GM04503 (cell line): Measurements from ENCODE around the gene REELD1.

Source experiments
- DNase-seq: peaks from one replicate; pipeline ENCODE4 v3.0.0-alpha.2; 2012; ENCODE audit warnings: low read depth

Gene REELD1

GRCh38 chr4:146229406-146229805 is 15.1 kb downstream of the REELD1 start:
- DNase-seq = no peak

GRCh38 chr4:146232131-146232722 is 17.9 kb downstream of the REELD1 start:
- no peak for DNase-seq

GRCh38 chr4:146235654-146236177 is 21.4 kb downstream of the REELD1 start:
- DNase-seq = no peak

- DNase-seq = no peak
These were observed 21.9 kb downstream of the REELD1 start for GRCh38 chr4:146236216-146236615.

- no peak for DNase-seq
These were observed 22.8 kb downstream of the REELD1 start for GRCh38 chr4:146237092-146237491.

GRCh38 chr4:146238107-146238506 is 23.8 kb downstream of the REELD1 start:
- DNase-seq = no peak

- DNase-seq = no peak
These were observed 29.0 kb downstream of the REELD1 start for GRCh38 chr4:146243141-146243882.

GRCh38 chr4:146243883-146244277 is 29.5 kb downstream of the REELD1 start:
- no peak for DNase-seq

- DNase-seq = no peak
These were observed 30.2 kb downstream of the REELD1 start for GRCh38 chr4:146244496-146244895.

- DNase-seq = no peak
These were observed 30.9 kb downstream of the REELD1 start for GRCh38 chr4:146245246-146245645.

- no peak for DNase-seq
These were observed 31.5 kb downstream of the REELD1 start for GRCh38 chr4:146245850-146246249.

GRCh38 chr4:146246381-146246780 is 32.0 kb downstream of the REELD1 start:
- DNase-seq = no peak

- DNase-seq = no peak
These were observed 33.0 kb downstream of the REELD1 start for GRCh38 chr4:146247356-146247755.

GRCh38 chr4:146252969-146253611 is 38.8 kb downstream of the REELD1 start:
- no peak for DNase-seq

GRCh38 chr4:146255463-146255862 is 41.1 kb downstream of the REELD1 start:
- no peak for DNase-seq

- peak; percentile 38 for DNase-seq
These were observed 41.5 kb downstream of the REELD1 start for GRCh38 chr4:146255874-146256273.

- no peak for DNase-seq
These were observed 42.0 kb downstream of the REELD1 start for GRCh38 chr4:146256328-146256727.

GRCh38 chr4:146257511-146257910 is 43.2 kb downstream of the REELD1 start:
- DNase-seq = no peak

GRCh38 chr4:146260521-146260920 is 46.2 kb downstream of the REELD1 start:
- DNase-seq = no peak

GRCh38 chr4:146261041-146261440 is 46.7 kb downstream of the REELD1 start:
- DNase-seq = no peak

GRCh38 chr4:146263793-146264192 is 49.5 kb downstream of the REELD1 start:
- DNase-seq = no peak

GRCh38 chr4:146265950-146266490 is 51.7 kb downstream of the REELD1 start:
- no peak for DNase-seq

- DNase-seq = no peak
These were observed 53.5 kb downstream of the REELD1 start for GRCh38 chr4:146267826-146268225.
